LNCaP clone FGC (cell line): ENCODE measurements around the gene VIT.

Source experiments
- DNase-seq: peaks from one replicate; pipeline ENCODE4 v3.0.0-alpha.2; 2011; ENCODE audit warnings: low read depth
- H3K4me3 ChIP-seq: 2 replicates; pipeline ENCODE4 v1.5.1; 2011; ENCODE audit warnings: mild to moderate bottlenecking, low read depth, low read length, control low read depth
- CTCF ChIP-seq: IDR thresholded peaks from 2 replicates; pipeline ENCODE4 v1.5.1; 2012; ENCODE audit warnings: mild to moderate bottlenecking; ENCODE audit not compliant: control insufficient read depth, insufficient read depth; ENCODE audit errors: extremely low read depth

Gene VIT

DNA sequence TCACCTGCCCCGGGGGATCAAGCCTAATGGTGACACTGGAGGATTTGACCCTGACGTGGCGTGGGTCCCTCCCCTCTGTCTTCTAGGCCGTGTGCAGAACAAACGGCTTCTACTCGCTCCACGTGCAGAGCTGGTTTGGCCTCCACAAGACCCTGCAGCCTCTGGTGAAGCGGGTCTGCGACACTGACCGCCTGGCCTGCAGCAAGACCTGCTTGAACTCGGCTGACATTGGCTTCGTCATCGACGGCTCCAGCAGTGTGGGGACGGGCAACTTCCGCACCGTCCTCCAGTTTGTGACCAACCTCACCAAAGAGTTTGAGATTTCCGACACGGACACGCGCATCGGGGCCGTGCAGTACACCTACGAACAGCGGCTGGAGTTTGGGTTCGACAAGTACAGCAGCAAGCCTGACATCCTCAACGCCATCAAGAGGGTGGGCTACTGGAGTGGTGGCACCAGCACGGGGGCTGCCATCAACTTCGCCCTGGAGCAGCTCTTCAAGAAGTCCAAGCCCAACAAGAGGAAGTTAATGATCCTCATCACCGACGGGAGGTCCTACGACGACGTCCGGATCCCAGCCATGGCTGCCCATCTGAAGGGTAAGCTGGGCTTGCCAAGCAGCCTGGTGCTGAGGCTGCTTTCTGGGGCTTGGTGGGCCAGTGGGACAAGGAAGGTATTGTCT lies 112.0 kb downstream of the VIT start:
- H3K4me3 ChIP-seq = no peak overlapping the region
- no peak for TF ChIP-seq CTCF
- DNase-seq = no peak

- no peak for DNase-seq
- no peak overlapping the region for H3K4me3 ChIP-seq
- TF ChIP-seq CTCF = no peak
These were observed 112.5 kb downstream of the VIT start for GRCh38 chr2:36809069-36809445.

GRCh38 chr2:36811071-36811470 lies 114.6 kb downstream of the VIT start:
- no peak for DNase-seq
- no peak for TF ChIP-seq CTCF
- no peak overlapping the region for H3K4me3 ChIP-seq

GRCh38 chr2:36812196-36812595 lies 115.7 kb downstream of the VIT start:
- no peak overlapping the region for H3K4me3 ChIP-seq
- no peak for DNase-seq
- TF ChIP-seq CTCF = no peak

- no peak overlapping the region for H3K4me3 ChIP-seq
- DNase-seq = no peak
- TF ChIP-seq CTCF = no peak
These were observed 122.0 kb downstream of the VIT start for GRCh38 chr2:36818542-36818941.

DNA sequence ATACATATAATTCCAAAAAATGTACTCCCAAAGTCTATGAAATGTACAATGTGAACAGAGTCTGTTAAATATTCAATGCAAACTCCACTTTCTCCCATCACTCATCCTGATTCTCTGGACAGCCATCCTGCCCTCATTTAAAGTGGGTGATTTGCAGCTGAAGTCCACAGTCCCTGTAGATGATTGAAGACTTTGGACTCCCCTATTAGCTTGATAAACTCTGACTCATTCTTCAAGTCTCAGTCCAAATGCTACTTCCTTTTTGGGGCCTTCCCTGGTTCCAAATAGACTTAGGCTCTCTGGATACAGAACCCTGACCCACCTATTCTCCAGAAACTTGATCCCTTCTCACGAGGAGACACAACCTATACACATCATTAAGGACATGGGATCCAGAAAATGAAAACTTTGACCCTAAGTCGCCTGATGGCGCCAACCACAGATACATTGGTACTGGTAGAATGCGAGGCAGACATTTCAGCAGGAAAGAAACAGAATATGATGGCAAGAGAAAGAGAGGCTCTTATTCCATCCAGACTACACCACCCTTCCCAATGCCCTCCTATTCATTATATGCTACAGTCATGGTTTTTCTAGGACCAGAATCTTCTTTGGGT lies 122.7 kb downstream of the VIT start:
- no peak for DNase-seq
- TF ChIP-seq CTCF = no peak

More for the DNA sequence above, 122.7 kb downstream of the VIT start:
- H3K4me3 ChIP-seq = no peak overlapping the region
